Activated B cell treated with CpG ODN at 0.5 μM for 24 hours (primary cell): ENCODE measurements around the gene CCNF. TPM values are rescaled to one million over a fixed set of nuclear protein-coding genes. Genes with fewer than 3 reads are reported as not detected.

Experiments used
- ATAC-seq: fragments of 200-7000 bp; cut with Tn5 transposase; one replicate; pipeline ENCODE4 v1.10.0; 2021; ENCODE audit warnings: low read depth, mild to moderate bottlenecking, moderate library complexity
- CTCF ChIA-PET: fragments of 350-600 bp; sonication (Branson Sonifier 250); formaldehyde crosslinking; loops from one replicate; lab custom pipeline; 2021; ENCODE audit warnings: antibody characterized with exemption; lab: Charles Lee
- POLR2A ChIA-PET: fragments of 350-600 bp; sonication (Branson Sonifier 250); formaldehyde crosslinking; loops from one replicate; lab custom pipeline; 2021; ENCODE audit warnings: antibody characterized with exemption; lab: Charles Lee
- DNase-seq: peaks from one replicate; pipeline ENCODE4 v3.0.0; 2022
- H3K27ac Mint-ChIP-seq: one replicate; pipeline ENCODE4 v1.8.0; 2020; ENCODE audit warnings: mixed read lengths
- H3K27me3 Mint-ChIP-seq: one replicate; pipeline ENCODE4 v1.8.0; 2021; ENCODE audit warnings: mixed read lengths
- H3K36me3 Mint-ChIP-seq: one replicate; pipeline ENCODE4 v1.8.0; 2021; ENCODE audit warnings: low read depth, mixed read lengths
- H3K4me1 Mint-ChIP-seq: one replicate; pipeline ENCODE4 v1.8.0; 2021; ENCODE audit warnings: mixed read lengths
- H3K4me3 Mint-ChIP-seq: one replicate; pipeline ENCODE4 v1.8.0; 2020; ENCODE audit warnings: mild to moderate bottlenecking, mixed read lengths
- H3K9me3 Mint-ChIP-seq: one replicate; pipeline ENCODE4 v1.8.0; 2020; ENCODE audit warnings: mixed read lengths
- CTCF ChIP-seq: fragments of 200-600 bp; IDR thresholded peaks from one replicate; pipeline ENCODE4 v1.8.0; 2022; ENCODE audit warnings: antibody characterized with exemption, mild to moderate bottlenecking
- intact Hi-C: fragments of 100-400 bp; cut with micrococcal nuclease; formaldehyde crosslinking; loops from one replicate; pipeline ENCODE4 v1.15.1; 2024
- total RNA-seq: library from RNA; stranded (reverse); gene quantifications from 2 replicates; pipeline ENCODE4 v1.2.3, GENCODE V29; 2022

Gene CCNF
- total RNA-seq, 1 donor from 2014 or later: 5.5 TPM

GRCh38 chr16:2425008-2425518 lies 4.2 kb upstream of the CCNF start:
- ATAC-seq (no peak), DNase-seq (no peak)
- intact Hi-C loops: loop anchor here (10.0 kb wide), 1 partner anchor 200 kb away; the partner anchor contains the start of gene E4F1
- Mint-ChIP-seq H3K4me3 (no peak overlapping the region), H3K36me3 (no peaks in the 10 kb centered on the region), H3K4me1 (peaks cover 12% of the 10 kb centered on the region), H3K9me3 (no peaks in the 10 kb centered on the region), H3K27ac (no peak overlapping the region), H3K27me3 (no peaks in the 10 kb centered on the region)
- ChIA-PET POLR2A (no interaction called here), CTCF (no interaction called here)
- TF ChIP-seq CTCF: no peak

- CTCF ChIA-PET: no interaction called here
Measured at GRCh38 chr16:2425825-2426430, 3.3 kb upstream of the CCNF start.

GRCh38 chr16:2426941-2427361 lies 2.3 kb upstream of the CCNF start:
- POLR2A ChIA-PET: no interaction called here
- H3K4me3 Mint-ChIP-seq: no peak overlapping the region
- no peaks in the 10 kb centered on the region for H3K27me3 Mint-ChIP-seq
- no peaks in the 10 kb centered on the region for H3K9me3 Mint-ChIP-seq
- H3K4me1 Mint-ChIP-seq: peaks cover 20% of the 10 kb centered on the region
- CTCF ChIA-PET: interaction anchor here (0.8 kb wide), 1 partner anchor 23 kb away, joined by 3 read pairs; no protein-coding TSS in a partner anchor
- DNase-seq (no peak), ATAC-seq (no peak)
- intact Hi-C loops: loop anchor here (10.0 kb wide), 1 partner anchor 202 kb away; the partner anchor contains the start of gene E4F1
- H3K36me3 Mint-ChIP-seq: peaks cover 3% of the 10 kb centered on the region
- no peak overlapping the region for H3K27ac Mint-ChIP-seq
- TF ChIP-seq CTCF: no peak

More at GRCh38 chr16:2425825-2426430, 3.3 kb upstream of the CCNF start:
- intact Hi-C loops: loop anchor here (10.0 kb wide), 1 partner anchor 201 kb away; the partner anchor contains the start of gene E4F1
- POLR2A ChIA-PET: no interaction called here
- DNase-seq: no peak
- H3K9me3 Mint-ChIP-seq: no peaks in the 10 kb centered on the region
- H3K36me3 Mint-ChIP-seq: peaks cover 3% of the 10 kb centered on the region
- H3K4me3 Mint-ChIP-seq: no peak overlapping the region
- peaks cover 20% of the 10 kb centered on the region for H3K4me1 Mint-ChIP-seq
- H3K27ac Mint-ChIP-seq: no peak overlapping the region
- ATAC-seq: no peak
- H3K27me3 Mint-ChIP-seq: no peaks in the 10 kb centered on the region
- TF ChIP-seq CTCF: no peak

- H3K9me3 Mint-ChIP-seq: no peaks in the 10 kb centered on the region
- POLR2A ChIA-PET: interaction anchor here (1.0 kb wide), 1 partner anchor 59 kb away, joined by 3 read pairs; no protein-coding TSS in a partner anchor
- peaks cover 20% of the 10 kb centered on the region for H3K4me1 Mint-ChIP-seq
- CTCF ChIA-PET: interaction anchor here (0.8 to 1.5 kb wide), 2 partner anchors 22 to 59 kb away, joined by 3 to 4 read pairs; no protein-coding TSS in a partner anchor
- no peak overlapping the region for H3K27ac Mint-ChIP-seq
- no peak for ATAC-seq
- H3K27me3 Mint-ChIP-seq: no peaks in the 10 kb centered on the region
- intact Hi-C loops: loop anchor here (10.0 kb wide), 1 partner anchor 203 kb away; the partner anchor contains the start of gene E4F1
- DNase-seq: no peak
- H3K4me3 Mint-ChIP-seq: peak overlapping the region; percentile 57
- TF ChIP-seq CTCF: no peak
- H3K36me3 Mint-ChIP-seq: peaks cover 4% of the 10 kb centered on the region
Measured at GRCh38 chr16:2427526-2427925, 1.7 kb upstream of the CCNF start.
